ENCODE results near the gene SPTBN4.
"Not testable (repeated sequence)": the region's sequence is repeated elsewhere in the genome, so short reads cannot be mapped to it uniquely, and the experiment has no call there.

Gene SPTBN4

GRCh38 chr19:40590464-40591265 is 123.9 kb downstream of the SPTBN4 start:
- H3K36me3 ChIP-seq (ENCODE audit: control insufficient read depth, insufficient read depth, low read length) = peaks cover 9% of the 10 kb centered on the region
- peaks cover 3% of the 10 kb centered on the region for H3K27me3 ChIP-seq (ENCODE audit: control insufficient read depth, insufficient read depth, low read length)
- H3K9me3 ChIP-seq (ENCODE audit: control insufficient read depth, insufficient read depth, low read length) = no peaks in the 10 kb centered on the region
- peaks cover 4% of the 10 kb centered on the region for H3K4me1 ChIP-seq (ENCODE audit: control insufficient read depth, insufficient read depth, low read length)
- H3K9ac ChIP-seq (ENCODE audit: low read depth, low read length) = no peak overlapping the region
- H3K4me3 ChIP-seq (ENCODE audit: low read depth, low read length) = no peak overlapping the region

DNA sequence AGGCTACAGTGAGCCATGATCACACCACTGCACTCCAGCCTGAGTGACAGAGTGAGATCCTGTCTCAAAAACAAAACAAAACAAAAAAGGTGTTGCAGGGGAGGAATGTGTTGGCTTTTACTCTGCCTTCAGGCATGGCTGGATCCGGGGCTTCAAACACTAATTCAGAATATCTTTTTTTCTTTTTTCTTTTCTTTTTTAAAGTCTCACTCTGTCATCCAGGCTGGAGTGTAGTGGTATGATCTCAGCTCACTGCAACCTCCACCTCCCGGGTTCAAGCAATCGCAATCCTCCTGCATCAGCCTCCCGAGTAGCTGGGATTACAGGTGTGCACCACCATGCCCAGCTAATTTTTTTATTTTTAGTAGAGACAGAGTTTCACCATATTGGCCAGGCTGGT is 124.9 kb downstream of the SPTBN4 start:
- H3K4me1 ChIP-seq (ENCODE audit: control insufficient read depth, insufficient read depth, low read length) = not testable (repeated sequence)

DNA sequence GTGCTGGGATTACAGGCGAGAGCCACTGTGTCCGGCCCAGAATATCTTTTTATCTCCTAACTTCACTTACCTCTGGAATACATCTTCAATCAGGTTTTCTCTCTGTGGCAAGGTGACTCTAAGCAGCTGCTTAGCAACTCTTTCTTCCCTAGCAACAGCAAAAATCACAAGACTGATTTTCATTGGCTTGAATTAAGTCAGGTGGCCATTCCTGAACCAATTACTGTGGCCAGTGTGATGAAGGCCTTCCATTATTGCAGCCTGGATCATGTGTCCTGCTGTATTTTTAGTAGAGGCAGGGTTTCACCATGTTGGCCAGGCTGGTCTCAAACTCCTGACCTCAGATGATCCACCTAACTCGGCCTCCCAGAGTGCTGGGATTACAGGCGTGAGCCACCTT is 125.4 kb downstream of the SPTBN4 start:
- Histone ChIP-seq H3K4me1 (ENCODE audit: control insufficient read depth, insufficient read depth, low read length) (peaks cover 4% of the 10 kb centered on the region), H3K9me3 (ENCODE audit: control insufficient read depth, insufficient read depth, low read length) (no peaks in the 10 kb centered on the region), H3K9ac (ENCODE audit: low read depth, low read length) (no peak overlapping the region), H3K27me3 (ENCODE audit: control insufficient read depth, insufficient read depth, low read length) (peaks cover 11% of the 10 kb centered on the region), H3K4me3 (ENCODE audit: low read depth, low read length) (no peak overlapping the region), H3K36me3 (ENCODE audit: control insufficient read depth, insufficient read depth, low read length) (peaks cover 9% of the 10 kb centered on the region)

More for the DNA sequence above, 124.9 kb downstream of the SPTBN4 start:
- peaks cover 10% of the 10 kb centered on the region for H3K27me3 ChIP-seq (ENCODE audit: control insufficient read depth, insufficient read depth, low read length)
- not testable (repeated sequence) for H3K36me3 ChIP-seq (ENCODE audit: control insufficient read depth, insufficient read depth, low read length); H3K4me3 ChIP-seq (ENCODE audit: low read depth, low read length); H3K9me3 ChIP-seq (ENCODE audit: control insufficient read depth, insufficient read depth, low read length); H3K9ac ChIP-seq (ENCODE audit: low read depth, low read length)

DNA sequence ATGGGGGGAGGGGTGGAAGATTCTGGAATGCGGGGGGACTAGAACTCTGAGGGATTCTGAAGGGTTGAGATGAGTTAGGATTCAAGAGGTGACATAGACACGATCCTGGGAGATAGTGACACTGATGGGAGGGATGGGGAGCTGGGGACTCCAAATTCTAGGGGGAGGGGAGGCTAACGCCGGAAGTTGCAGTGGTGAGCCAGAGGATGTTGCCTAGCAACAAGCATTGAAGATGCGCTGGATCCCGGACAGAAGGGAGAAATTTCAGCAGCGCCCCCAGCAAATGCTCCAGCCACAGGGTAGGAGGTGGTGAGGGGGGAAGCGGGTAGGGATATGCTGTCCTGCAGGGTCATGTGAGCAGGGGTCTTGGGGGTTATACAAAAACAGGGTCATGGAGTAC is 127.5 kb downstream of the SPTBN4 start:
- Histone ChIP-seq H3K9ac (ENCODE audit: low read depth, low read length) (no peak overlapping the region), H3K4me1 (ENCODE audit: control insufficient read depth, insufficient read depth, low read length) (peaks cover 6% of the 10 kb centered on the region), H3K4me3 (ENCODE audit: low read depth, low read length) (peak overlapping the region; percentile 19), H3K36me3 (ENCODE audit: control insufficient read depth, insufficient read depth, low read length) (peaks cover 3% of the 10 kb centered on the region), H3K9me3 (ENCODE audit: control insufficient read depth, insufficient read depth, low read length) (no peaks in the 10 kb centered on the region), H3K27me3 (ENCODE audit: control insufficient read depth, insufficient read depth, low read length) (peaks cover 23% of the 10 kb centered on the region)

- Histone ChIP-seq H3K36me3 (ENCODE audit: control insufficient read depth, insufficient read depth, low read length) (peaks cover 3% of the 10 kb centered on the region), H3K4me3 (ENCODE audit: low read depth, low read length) (peak overlapping the region; percentile 19), H3K9me3 (ENCODE audit: control insufficient read depth, insufficient read depth, low read length) (no peaks in the 10 kb centered on the region), H3K27me3 (ENCODE audit: control insufficient read depth, insufficient read depth, low read length) (peaks cover 27% of the 10 kb centered on the region), H3K4me1 (ENCODE audit: control insufficient read depth, insufficient read depth, low read length) (peaks cover 8% of the 10 kb centered on the region), H3K9ac (ENCODE audit: low read depth, low read length) (no peak overlapping the region)
These were observed 127.9 kb downstream of the SPTBN4 start for GRCh38 chr19:40594657-40595091.

DNA sequence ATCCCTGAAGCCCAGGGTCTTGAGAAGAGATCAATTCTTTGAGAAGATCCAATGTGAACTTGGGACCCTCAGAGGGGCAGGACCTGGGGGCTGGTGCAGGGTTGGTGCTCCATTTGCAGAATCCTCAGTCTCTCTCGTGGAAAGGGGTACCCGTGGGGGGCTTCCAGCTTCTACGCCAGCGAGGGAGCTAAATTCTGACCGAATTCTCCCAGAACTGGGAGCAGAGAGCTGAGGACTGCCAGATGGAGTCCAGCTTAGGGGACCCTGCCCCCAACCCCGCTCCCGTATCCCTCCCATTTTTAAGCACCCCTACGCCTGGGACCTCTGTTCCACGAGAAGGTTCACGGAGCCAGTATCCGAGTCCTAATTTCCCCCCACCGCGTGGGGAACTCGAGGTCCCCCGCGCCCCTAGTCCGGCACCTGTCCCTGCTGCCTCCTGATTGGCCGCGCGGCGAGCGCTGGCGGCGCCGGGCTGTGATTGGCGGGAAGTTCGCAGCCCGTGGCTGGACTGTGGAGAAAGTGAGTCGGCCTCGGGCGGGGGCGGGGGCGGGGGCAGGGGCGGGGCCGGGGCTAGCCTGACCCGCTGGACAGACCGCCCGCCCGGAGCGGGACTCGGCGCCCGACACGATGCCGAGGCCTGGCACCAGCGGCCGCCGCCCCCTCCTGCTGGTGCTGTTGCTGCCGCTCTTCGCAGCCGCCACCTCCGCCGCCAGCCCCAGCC is 130.0 kb downstream of the SPTBN4 start:
- Histone ChIP-seq H3K4me1 (ENCODE audit: control insufficient read depth, insufficient read depth, low read length) (peaks cover 14% of the 10 kb centered on the region), H3K9me3 (ENCODE audit: control insufficient read depth, insufficient read depth, low read length) (no peaks in the 10 kb centered on the region), H3K9ac (ENCODE audit: low read depth, low read length) (no peak overlapping the region), H3K4me3 (ENCODE audit: low read depth, low read length) (peak overlapping the region; percentile 45), H3K27me3 (ENCODE audit: control insufficient read depth, insufficient read depth, low read length) (peaks cover 44% of the 10 kb centered on the region), H3K36me3 (ENCODE audit: control insufficient read depth, insufficient read depth, low read length) (no peaks in the 10 kb centered on the region)

DNA sequence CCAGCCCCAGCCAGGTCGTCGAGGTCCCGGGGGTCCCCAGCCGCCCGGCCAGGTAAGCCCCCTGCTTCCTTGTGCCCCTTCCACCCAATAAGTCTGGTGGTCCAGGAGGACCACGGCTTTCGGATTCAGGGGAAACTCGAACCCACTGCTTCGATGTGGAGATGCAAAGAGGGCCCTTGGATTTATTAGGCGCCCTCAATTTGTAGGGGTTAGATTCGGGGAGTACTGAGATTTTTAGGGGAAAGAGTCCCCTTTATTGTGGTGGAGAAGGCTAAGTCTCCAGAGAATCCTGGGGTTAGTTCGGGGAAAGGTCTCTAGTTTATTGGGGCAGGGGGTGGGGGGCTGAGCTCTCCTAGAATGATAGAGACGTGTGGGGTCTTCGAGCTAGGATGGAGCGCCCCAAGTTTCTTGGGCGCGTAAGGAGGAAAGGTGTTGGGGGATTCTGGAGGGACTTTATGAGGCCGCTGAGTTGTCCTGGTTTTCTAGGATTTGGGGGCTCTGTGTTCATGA is 130.6 kb downstream of the SPTBN4 start:
- H3K27me3 ChIP-seq (ENCODE audit: control insufficient read depth, insufficient read depth, low read length) = peaks cover 46% of the 10 kb centered on the region
- no peak overlapping the region for H3K9ac ChIP-seq (ENCODE audit: low read depth, low read length)

DNA sequence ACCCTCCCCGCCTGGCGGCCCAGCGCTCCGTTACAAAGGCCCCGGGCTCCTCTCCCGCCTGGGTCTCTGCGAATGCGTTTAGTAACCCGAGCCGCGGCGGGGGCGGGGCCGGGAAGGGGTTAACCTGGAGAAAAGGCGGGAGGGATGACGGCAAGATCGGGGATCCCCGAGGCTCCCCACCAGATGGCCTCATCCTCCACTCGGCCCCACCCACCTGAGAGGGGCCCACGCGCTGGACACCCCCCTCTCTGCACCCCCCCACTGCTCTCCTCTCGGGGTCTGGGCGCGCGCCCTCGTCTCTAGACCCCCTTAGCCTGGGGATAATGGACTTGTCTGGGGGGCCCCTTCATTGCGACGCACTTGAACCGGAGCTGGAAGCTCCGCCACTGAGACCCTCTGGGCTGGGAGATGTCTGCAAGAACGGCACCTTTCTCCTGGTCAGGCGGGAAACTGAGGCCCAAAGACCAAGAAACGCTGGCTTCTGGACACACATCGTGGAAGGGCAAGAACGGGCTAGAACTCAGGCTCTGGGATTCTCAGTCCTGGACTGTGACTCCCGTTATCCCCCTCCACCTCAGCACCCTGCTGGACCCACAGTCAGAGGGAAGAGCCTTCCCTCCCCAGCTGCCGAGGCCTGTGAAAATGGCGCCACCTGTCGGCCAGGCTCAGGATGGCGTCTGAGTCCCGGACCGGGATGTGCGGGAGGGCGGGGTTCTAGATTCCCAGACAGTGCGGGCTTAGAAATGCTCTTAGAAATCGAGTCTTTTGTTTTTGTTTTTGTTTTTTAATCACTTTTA is 131.5 kb downstream of the SPTBN4 start:
- H3K36me3 ChIP-seq (ENCODE audit: control insufficient read depth, insufficient read depth, low read length) = no peaks in the 10 kb centered on the region
- H3K27me3 ChIP-seq (ENCODE audit: control insufficient read depth, insufficient read depth, low read length) = peaks cover 52% of the 10 kb centered on the region
- H3K9me3 ChIP-seq (ENCODE audit: control insufficient read depth, insufficient read depth, low read length) = no peaks in the 10 kb centered on the region
- H3K4me1 ChIP-seq (ENCODE audit: control insufficient read depth, insufficient read depth, low read length) = peaks cover 21% of the 10 kb centered on the region
- H3K4me3 ChIP-seq (ENCODE audit: low read depth, low read length) = peak overlapping the region; percentile 80
- no peak overlapping the region for H3K9ac ChIP-seq (ENCODE audit: low read depth, low read length)

More for the DNA sequence above, 130.6 kb downstream of the SPTBN4 start:
- peaks cover 14% of the 10 kb centered on the region for H3K4me1 ChIP-seq (ENCODE audit: control insufficient read depth, insufficient read depth, low read length)
- H3K36me3 ChIP-seq (ENCODE audit: control insufficient read depth, insufficient read depth, low read length) = no peaks in the 10 kb centered on the region
- no peaks in the 10 kb centered on the region for H3K9me3 ChIP-seq (ENCODE audit: control insufficient read depth, insufficient read depth, low read length)
- H3K4me3 ChIP-seq (ENCODE audit: low read depth, low read length) = peak overlapping the region; percentile 45

DNA sequence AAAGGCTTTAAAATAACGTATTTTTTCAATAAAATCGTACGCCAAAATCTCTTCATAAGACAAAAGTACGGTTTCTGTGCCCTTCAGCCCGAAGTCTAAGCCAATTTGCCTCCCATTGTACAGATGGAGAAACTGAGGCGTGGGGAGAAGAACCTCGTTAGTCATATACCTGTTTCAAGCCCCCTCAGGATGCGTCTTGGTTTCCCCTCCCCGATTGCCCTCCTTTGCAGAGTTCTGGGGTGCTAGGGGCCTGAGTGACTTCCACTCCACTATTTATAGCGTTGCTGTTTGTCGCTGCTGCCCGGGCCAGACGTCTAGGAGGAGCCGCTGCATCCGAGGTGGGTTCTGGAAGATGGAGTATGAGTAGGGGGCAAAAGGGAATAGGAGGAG is 132.1 kb downstream of the SPTBN4 start:
- Histone ChIP-seq H3K4me1 (ENCODE audit: control insufficient read depth, insufficient read depth, low read length) (peaks cover 22% of the 10 kb centered on the region), H3K9ac (ENCODE audit: low read depth, low read length) (no peak overlapping the region), H3K9me3 (ENCODE audit: control insufficient read depth, insufficient read depth, low read length) (no peaks in the 10 kb centered on the region), H3K4me3 (ENCODE audit: low read depth, low read length) (peak overlapping the region; percentile 28), H3K27me3 (ENCODE audit: control insufficient read depth, insufficient read depth, low read length) (peaks cover 52% of the 10 kb centered on the region), H3K36me3 (ENCODE audit: control insufficient read depth, insufficient read depth, low read length) (no peaks in the 10 kb centered on the region)

DNA sequence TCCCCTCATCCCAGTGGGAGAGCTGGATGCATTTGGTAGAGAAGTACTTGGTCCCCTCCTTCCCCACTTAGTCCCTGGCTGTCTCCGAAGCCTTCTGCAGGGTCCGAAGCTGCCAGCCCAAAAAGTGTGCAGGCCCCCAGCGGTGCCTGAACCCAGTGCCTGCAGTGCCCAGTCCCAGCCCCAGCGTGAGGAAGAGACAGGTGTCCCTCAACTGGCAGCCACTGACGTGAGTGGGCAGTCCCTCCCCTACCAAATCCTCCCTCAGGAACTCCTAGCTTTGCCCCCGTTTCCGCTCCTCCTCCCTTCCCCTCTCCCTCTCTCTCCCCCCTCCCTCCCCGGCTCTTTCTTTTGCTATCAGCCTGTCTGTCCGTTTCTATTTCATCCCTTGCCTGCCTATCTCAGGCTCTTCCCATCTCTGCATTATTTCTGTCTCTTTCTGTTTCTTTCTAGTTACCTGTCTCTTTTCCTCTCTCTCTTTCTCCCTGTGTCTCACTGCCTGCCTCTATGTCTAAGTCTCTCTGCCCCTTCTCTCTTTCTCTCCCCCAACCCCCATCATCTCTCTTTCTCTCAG is 132.6 kb downstream of the SPTBN4 start:
- H3K9ac ChIP-seq (ENCODE audit: low read depth, low read length) = no peak overlapping the region
- peak overlapping the region; percentile 28 for H3K4me3 ChIP-seq (ENCODE audit: low read depth, low read length)
- no peaks in the 10 kb centered on the region for H3K9me3 ChIP-seq (ENCODE audit: control insufficient read depth, insufficient read depth, low read length)
- no peaks in the 10 kb centered on the region for H3K36me3 ChIP-seq (ENCODE audit: control insufficient read depth, insufficient read depth, low read length)
- peaks cover 55% of the 10 kb centered on the region for H3K27me3 ChIP-seq (ENCODE audit: control insufficient read depth, insufficient read depth, low read length)
- H3K4me1 ChIP-seq (ENCODE audit: control insufficient read depth, insufficient read depth, low read length) = peaks cover 21% of the 10 kb centered on the region

DNA sequence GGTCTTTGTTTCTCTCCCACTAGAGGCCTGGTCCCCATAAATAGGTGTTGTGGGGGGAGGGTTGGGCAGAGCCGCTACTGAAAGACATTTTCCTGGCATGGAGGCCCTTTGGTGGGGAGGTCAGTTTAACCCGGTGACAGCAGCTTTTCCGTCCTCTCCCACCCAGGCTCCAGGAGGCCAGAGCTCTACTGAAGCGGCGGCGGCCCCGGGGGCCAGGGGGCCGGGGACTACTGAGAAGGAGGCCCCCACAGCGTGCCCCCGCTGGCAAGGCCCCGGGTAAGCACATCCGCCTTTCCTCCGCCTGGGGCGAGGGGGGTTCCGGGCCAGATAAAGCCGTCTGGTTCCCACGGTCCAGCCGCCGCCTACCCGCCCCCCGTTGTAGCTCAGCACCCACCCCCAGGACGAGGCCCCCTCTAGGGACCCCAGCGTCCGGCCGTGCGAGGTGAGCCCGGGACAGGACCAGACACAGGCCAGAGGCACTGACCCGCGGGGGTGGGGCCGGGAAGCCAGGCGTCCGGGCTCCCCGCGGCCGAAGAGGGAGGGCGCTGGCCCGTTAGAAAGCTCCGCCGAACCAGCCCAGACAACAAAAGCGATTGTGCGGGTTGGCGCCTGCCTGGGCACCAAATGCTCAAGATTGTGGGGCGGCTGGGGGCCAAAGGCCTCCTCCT is 133.2 kb downstream of the SPTBN4 start:
- H3K27me3 ChIP-seq (ENCODE audit: control insufficient read depth, insufficient read depth, low read length) = peaks cover 61% of the 10 kb centered on the region
- H3K4me1 ChIP-seq (ENCODE audit: control insufficient read depth, insufficient read depth, low read length) = peaks cover 18% of the 10 kb centered on the region
- H3K9ac ChIP-seq (ENCODE audit: low read depth, low read length) = no peak overlapping the region
- peak overlapping the region; percentile 31 for H3K4me3 ChIP-seq (ENCODE audit: low read depth, low read length)
- no peaks in the 10 kb centered on the region for H3K9me3 ChIP-seq (ENCODE audit: control insufficient read depth, insufficient read depth, low read length)
- H3K36me3 ChIP-seq (ENCODE audit: control insufficient read depth, insufficient read depth, low read length) = no peaks in the 10 kb centered on the region

Measured in iPS-15b (cell line).